H1 (cell line): ENCODE results near the gene DNAJB8. TPM values are rescaled to one million over a fixed set of nuclear protein-coding genes. Genes with fewer than 3 reads are reported as not detected.

ENCODE experiments used
- CTCF ChIA-PET: fragments of 300-600 bp; sonication (Branson Sonifier 250); formaldehyde crosslinking; loops from one replicate; lab custom pipeline; 2021; ENCODE audit not compliant: partially characterized antibody; lab: Charles Lee
- POLR2A ChIA-PET: fragments of 300-600 bp; sonication (Branson Sonifier 250); formaldehyde crosslinking; loops from one replicate; lab custom pipeline; 2021; ENCODE audit warnings: inconsistent platforms; ENCODE audit not compliant: partially characterized antibody; lab: Charles Lee
- DNase-seq, 2 experiments: peaks; one replicate each; pipeline versions ENCODE4 v3.0.0 to v3.0.0-alpha.2; 2010 to 2022; ENCODE audit warnings: low spot score in 2 of 2, low read depth in 1 of 2, mixed read lengths in 1 of 2
- FAIRE-seq: peaks from 2 replicates; lab custom pipeline; 2011; peaks lifted over from hg19 to GRCh38; lab: Jason Lieb, UNC
- H2AFZ ChIP-seq: 2 replicates; pipeline ENCODE4 v1.8.1; 2012; ENCODE audit warnings: low read length, inconsistent platforms
- H2AK5ac ChIP-seq: 2 replicates; pipeline ENCODE4 v1.6.1; 2013; ENCODE audit warnings: low read depth, low read length
- H2BK120ac ChIP-seq: replicated peaks from 2 replicates; pipeline ENCODE3; 2013; ENCODE audit warnings: low read depth, low read length, inconsistent platforms
- H2BK12ac ChIP-seq: 2 replicates; pipeline ENCODE4 v1.6.1; 2013; ENCODE audit warnings: low read depth, low read length
- H2BK15ac ChIP-seq: 2 replicates; pipeline ENCODE4 v1.6.1; 2013; ENCODE audit warnings: low read length
- H2BK20ac ChIP-seq: 2 replicates; pipeline ENCODE4 v1.6.1; 2013; ENCODE audit warnings: low read length
- H2BK5ac ChIP-seq: 2 replicates; pipeline ENCODE4 v1.6.1; 2013; ENCODE audit warnings: low read depth, low read length
- H3K14ac ChIP-seq: 2 replicates; pipeline ENCODE4 v1.6.1; 2013; ENCODE audit warnings: inconsistent platforms; ENCODE audit not compliant: insufficient read length
- H3K18ac ChIP-seq: 2 replicates; pipeline ENCODE4 v1.6.1; 2013; ENCODE audit warnings: low read length; ENCODE audit errors: extremely low read depth
- H3K23ac ChIP-seq: 2 replicates; pipeline ENCODE4 v1.6.1; 2013; ENCODE audit warnings: inconsistent platforms; ENCODE audit not compliant: insufficient read length
- H3K23me2 ChIP-seq: 2 replicates; pipeline ENCODE4 v1.6.1; 2013; ENCODE audit warnings: low read depth, low read length
- H3K27ac ChIP-seq: 2 replicates; pipeline ENCODE4 v1.6.1; 2011; ENCODE audit warnings: low read depth, low read length, inconsistent platforms
- H3K27me3 ChIP-seq, 4 experiments: replicated peaks in 1 of 4; 1 replicate in 1 of 4; 2 replicates in 3 of 4; pipeline versions ENCODE4 v1.6.1 to v1.8.1; 2011 to 2013; ENCODE audit warnings: low read length in 3 of 4, mild to moderate bottlenecking in 3 of 4, inconsistent platforms in 2 of 4, mixed read lengths in 2 of 4, moderate library complexity in 1 of 4; ENCODE audit not compliant: control insufficient read depth in 3 of 4, insufficient read depth in 3 of 4; ENCODE audit errors: extremely low read depth in 1 of 4
- H3K36me3 ChIP-seq, 4 experiments: 2 replicates each; pipeline versions ENCODE4 v1.6.1 to v1.8.1; 2011 to 2013; ENCODE audit warnings: mild to moderate bottlenecking in 4 of 4, low read length in 3 of 4, moderate library complexity in 2 of 4, control low read depth in 1 of 4, inconsistent platforms in 1 of 4; ENCODE audit not compliant: insufficient read depth in 4 of 4, control insufficient read depth in 2 of 4
- H3K4ac ChIP-seq: replicated peaks from 2 replicates; pipeline ENCODE3; 2013; ENCODE audit warnings: low read length, low read depth, mixed read lengths, inconsistent platforms; ENCODE audit not compliant: insufficient read length
- H3K4me1 ChIP-seq, 4 experiments: replicated peaks in 1 of 4; 1 replicate in 1 of 4; 2 replicates in 3 of 4; pipeline versions ENCODE4 v1.6.1 to v1.8.1; 2011 to 2013; ENCODE audit warnings: low read length in 3 of 4, inconsistent platforms in 2 of 4, mixed read lengths in 1 of 4; ENCODE audit not compliant: insufficient read depth in 4 of 4, control insufficient read depth in 3 of 4
- H3K4me2 ChIP-seq, 2 experiments: 2 replicates each; pipeline versions ENCODE4 v1.6.1 to v1.8.1; 2011 to 2013; ENCODE audit warnings: low read depth in 2 of 2, low read length in 2 of 2, control low read depth in 1 of 2, inconsistent platforms in 1 of 2, mild to moderate bottlenecking in 1 of 2; ENCODE audit not compliant: insufficient read depth in 1 of 2
- H3K4me3 ChIP-seq, 4 experiments: fragments of 200-600, 300-600 bp in 1 of 4; sonication (generic), shearing (Covaris generic), sonication (Bioruptor Twin) in 1 of 4; 2 replicates each; pipeline versions ENCODE4 v1.5.1 to v1.8.1; 2011 to 2016; ENCODE audit warnings: low read length in 4 of 4, low read depth in 3 of 4, control low read depth in 2 of 4, inconsistent platforms in 2 of 4, mild to moderate bottlenecking in 2 of 4, mixed read lengths in 1 of 4, moderate library complexity in 1 of 4; ENCODE audit not compliant: insufficient read depth in 2 of 4; ENCODE audit errors: extremely low read depth in 1 of 4
- H3K56ac ChIP-seq: replicated peaks from 2 replicates; pipeline ENCODE3; 2013; ENCODE audit warnings: low read depth, mild to moderate bottlenecking, mixed read lengths, low read length, inconsistent platforms; ENCODE audit not compliant: insufficient read length
- H3K79me1 ChIP-seq: 2 replicates; pipeline ENCODE4 v1.6.1; 2013; ENCODE audit warnings: low read depth, low read length, control low read depth
- H3K79me2 ChIP-seq, 2 experiments: 2 replicates each; pipeline versions ENCODE4 v1.6.1 to v1.8.1; 2012 to 2013; ENCODE audit warnings: low read length in 2 of 2, mild to moderate bottlenecking in 2 of 2, inconsistent platforms in 1 of 2; ENCODE audit not compliant: insufficient read depth in 2 of 2, control insufficient read depth in 1 of 2
- H3K9ac ChIP-seq, 4 experiments: replicated peaks in 1 of 4; 1 replicate in 1 of 4; 2 replicates in 3 of 4; pipeline versions ENCODE4 v1.6.1 to v1.8.1; 2011 to 2013; ENCODE audit warnings: low read depth in 3 of 4, low read length in 3 of 4, control low read depth in 2 of 4, mild to moderate bottlenecking in 2 of 4, moderate library complexity in 2 of 4, inconsistent platforms in 1 of 4; ENCODE audit errors: extremely low read depth in 1 of 4
- H3K9me3 ChIP-seq, 2 experiments: 2 replicates each; pipeline versions ENCODE4 v1.6.1 to v1.8.1; 2012 to 2013; ENCODE audit warnings: mild to moderate bottlenecking in 2 of 2, moderate library complexity in 2 of 2, control low read depth in 1 of 2, inconsistent platforms in 1 of 2, low read depth in 1 of 2, low read length in 1 of 2, mixed read lengths in 1 of 2; ENCODE audit not compliant: insufficient read depth in 2 of 2
- H4K20me1 ChIP-seq, 2 experiments: replicated peaks in 1 of 2; 2 replicates each; pipeline versions ENCODE3 to v1.8.1; 2011 to 2013; ENCODE audit warnings: inconsistent platforms in 2 of 2, low read length in 2 of 2, mild to moderate bottlenecking in 1 of 2; ENCODE audit not compliant: insufficient read depth in 2 of 2, control insufficient read depth in 1 of 2
- H4K5ac ChIP-seq: 2 replicates; pipeline ENCODE4 v1.6.1; 2013; ENCODE audit warnings: low read length, low read depth, mixed read lengths, inconsistent platforms; ENCODE audit not compliant: insufficient read length
- H4K8ac ChIP-seq: 2 replicates; pipeline ENCODE4 v1.8.0; 2013; ENCODE audit warnings: mild to moderate bottlenecking, moderate library complexity, low read length, inconsistent platforms; ENCODE audit not compliant: insufficient read depth; ENCODE audit errors: extremely low read depth
- H4K91ac ChIP-seq: replicated peaks from 2 replicates; pipeline ENCODE3; 2013; ENCODE audit warnings: low read length, mixed read lengths, inconsistent platforms; ENCODE audit not compliant: insufficient read length
- ASH2L ChIP-seq: fragments of 200-600, 300-600 bp; sonication (generic); IDR thresholded peaks from one replicate; pipeline ENCODE4 v1.7.1; 2017; ENCODE audit warnings: low read length
- ATF3 ChIP-seq: IDR thresholded peaks from 2 replicates; pipeline ENCODE4 v1.6.1; 2011; ENCODE audit warnings: low read depth, mild to moderate bottlenecking, low read length; ENCODE audit not compliant: insufficient read depth
- CREB1 ChIP-seq: IDR thresholded peaks from 2 replicates; pipeline ENCODE4 v1.6.1; 2012; ENCODE audit warnings: inconsistent platforms
- GABPA ChIP-seq: IDR thresholded peaks from 2 replicates; pipeline ENCODE4 v1.6.1; 2011; ENCODE audit warnings: mild to moderate bottlenecking, low read length, moderate library complexity, borderline replicate concordance; ENCODE audit not compliant: insufficient read depth
- JUND ChIP-seq: IDR thresholded peaks from 2 replicates; pipeline ENCODE4 v1.6.1; 2011; ENCODE audit warnings: mild to moderate bottlenecking, improper control_type of control experiment, low read length
- MAFK ChIP-seq: IDR thresholded peaks from 2 replicates; pipeline ENCODE4 v1.6.1; 2012; ENCODE audit warnings: low read depth, mild to moderate bottlenecking, improper control_type of control experiment, low read length
- PHF8 ChIP-seq: fragments of 200-600 bp; sonication (generic); conservative IDR thresholded peaks from 2 replicates; pipeline ENCODE4 v1.7.1; 2012; ENCODE audit warnings: low read depth, mild to moderate bottlenecking, inconsistent platforms, low read length, moderate library complexity
- TAF1 ChIP-seq: IDR thresholded peaks from 2 replicates; pipeline ENCODE4 v1.6.1; 2011; ENCODE audit warnings: mild to moderate bottlenecking, low read depth, low read length
- WGBS, 2 experiments: shearing (Covaris generic) in 1 of 2; methylation state at CpG; one replicate each; pipeline versions ENCODE4 v1.1.6 to v1.1.7; 2013 to 2015; ENCODE audit warnings: low lambda C conversion rate in 2 of 2, mixed read lengths in 2 of 2, inconsistent platforms in 1 of 2, low coverage in 1 of 2, missing lambda C conversion rate in 1 of 2; ENCODE audit not compliant: insufficient replicate concordance in 2 of 2, insufficient coverage in 1 of 2, insufficient read length in 1 of 2; ENCODE audit errors: extremely low coverage in 1 of 2, missing lambda C conversion rate in 1 of 2; 5-methylcytosine and 5-hydroxymethylcytosine counted together
- polyA plus RNA-seq, 7 experiments: library from polyadenylated mRNA; depleted of rRNA in 3 of 7; stranded (reverse) in 5 of 7; unstranded in 2 of 7; fragments of >200 nt in 5 of 7; fragments of 200-250 nt in 2 of 7; gene quantifications; 1 replicate in 5 of 7; 2 replicates in 1 of 7; 4 replicates in 1 of 7; pipeline versions ENCODE4 v1.2.1 to v1.2.3, GENCODE V29; 2011 to 2013; ENCODE audit warnings: missing spikeins in 2 of 7, mixed read lengths in 2 of 7
- total RNA-seq: library from RNA; stranded (reverse); fragmentation: NEBNext Ultra II Directional; extraction: Animal tissue kit (Norgen Biotek cat#: 25700); gene quantifications from 2 replicates; pipeline ENCODE4 v1.2.1, GENCODE V29; 2021

Gene DNAJB8
- total and polyA plus RNA-seq, 2 of the 8 experiments (the other 6 are each of a cell fraction or from before 2014, with no cell fraction given): not detected

GRCh38 chr3:128413003-128413370 lies 53.7 kb downstream of the DNAJB8 start:
- peak overlapping the region; percentile 14 to 31; a peak in 1 of 4 replicates for H3K4me2 ChIP-seq

More at GRCh38 chr3:128413003-128413370, 53.7 kb downstream of the DNAJB8 start:
- no peak overlapping the region for H3K14ac ChIP-seq
- no peak overlapping the region for H2BK120ac ChIP-seq
- H3K4me1 ChIP-seq: peaks cover 0 to 24% (median 19%) of the 10 kb centered on the region in 4 experiments; a peak in 6 of 7 replicates
- ChIA-PET CTCF (interaction anchor here (1.3 kb wide), 1 partner anchor 15 kb away, joined by 6 read pairs; no protein-coding TSS in a partner anchor), POLR2A (no interaction called here)
- H3K9ac ChIP-seq: no peak overlapping the region
- H4K91ac ChIP-seq: peak overlapping the region; percentile 44
- H4K8ac ChIP-seq: peak overlapping the region; percentile 82
- no peaks in the 10 kb centered on the region; a peak in 1 of 7 replicates for H3K27me3 ChIP-seq
- no peaks in the 10 kb centered on the region for H3K9me3 ChIP-seq
- no peak for TF ChIP-seq ATF3
- no peak for TF ChIP-seq TAF1
- TF ChIP-seq PHF8: no peak
- TF ChIP-seq ASH2L: peak; percentile 27
- TF ChIP-seq GABPA: no peak
- TF ChIP-seq JUND: no peak
- no peak for TF ChIP-seq CREB1
- TF ChIP-seq MAFK: no peak
- no peak overlapping the region for H3K23ac ChIP-seq
- no peaks in the 10 kb centered on the region for H3K79me2 ChIP-seq
- H3K23me2 ChIP-seq: peaks cover 2% of the 10 kb centered on the region; the same call in 1 of the 2 replicates
- peak overlapping the region; percentile 16 for H3K4ac ChIP-seq
- H2AFZ ChIP-seq: no peak overlapping the region
- peak overlapping the region; percentile 71 for H3K18ac ChIP-seq
- no peak overlapping the region for H2BK20ac ChIP-seq
- peak overlapping the region; percentile 90; the same call in 1 of the 2 replicates for H2BK12ac ChIP-seq
- no peak overlapping the region for H3K4me3 ChIP-seq
- H3K27ac ChIP-seq: no peak overlapping the region; the same call in 1 of the 2 replicates
- H2AK5ac ChIP-seq: no peak overlapping the region
- no peaks in the 10 kb centered on the region for H3K79me1 ChIP-seq
- FAIRE-seq: no peak
- peak overlapping the region; percentile 30 for H4K5ac ChIP-seq
- DNase-seq: no peak
- WGBS, 2 experiments: 60% methylated on average over 8 of the region's 8 CpGs; no CpG with 5 or more reads in 1 of the 2 experiments
- peak overlapping the region; percentile 81; the same call in 1 of the 2 replicates for H2BK15ac ChIP-seq
- no peak overlapping the region for H3K56ac ChIP-seq
- H4K20me1 ChIP-seq: no peaks in the 10 kb centered on the region
- H3K36me3 ChIP-seq: no peaks in the 10 kb centered on the region
- H2BK5ac ChIP-seq: peak overlapping the region; percentile 66
